HepG2 (cell line): ENCODE results near the gene TOX2. TPM values are rescaled to one million over a fixed set of nuclear protein-coding genes. Genes with fewer than 3 reads are reported as not detected.

Experiments used
- ATAC-seq: fragments of 200-7000 bp; cut with Tn5 transposase; 3 replicates; pipeline ENCODE4 v1.9.1; 2020; ENCODE audit warnings: mild to moderate bottlenecking, moderate library complexity
- BruUV-seq: library from RNA; stranded (reverse); fragments of 400-500 nt; replicated peaks from 2 replicates; lab custom pipeline; 2021; lab: Mats Ljungman, UMichigan
- CTCF ChIA-PET: fragments of 300-600 bp; formaldehyde crosslinking; extraction: SDS; loops from one replicate; lab custom pipeline; 2021; ENCODE audit warnings: low total read pairs, inconsistent platforms, low intra/inter-chr PET ratio; lab: Yijun Ruan, JAX
- POLR2A ChIA-PET: fragments of 350-600 bp; sonication (Branson Sonifier 250); formaldehyde crosslinking; loops from one replicate; lab custom pipeline; 2020; ENCODE audit warnings: antibody characterized with exemption, inconsistent platforms; lab: Yijun Ruan, JAX
- DNase-seq: peaks from one replicate; pipeline ENCODE4 v3.0.0-alpha.2; 2015; ENCODE audit warnings: low spot score
- FAIRE-seq: peaks from 3 replicates; lab custom pipeline; 2011; peaks lifted over from hg19 to GRCh38; lab: Jason Lieb, UNC
- H2AFZ ChIP-seq: one replicate; pipeline ENCODE4 v1.6.1; 2011; ENCODE audit warnings: low read length, inconsistent platforms
- H3K27ac ChIP-seq: fragments of 300-600 bp; 3 replicates; pipeline ENCODE4 v1.8.0; 2011; ENCODE audit warnings: mixed run types, mild to moderate bottlenecking, mixed read lengths, low read length, inconsistent platforms; ENCODE audit not compliant: insufficient read depth; ENCODE audit errors: extremely low read length
- H3K27me3 ChIP-seq, 2 experiments: fragments of 200-600 bp in 1 of 2; 2 replicates in 1 of 2; 3 replicates in 1 of 2; pipeline versions ENCODE4 v1.6.0 to v1.8.0; 2011; ENCODE audit warnings: low read length in 2 of 2, mild to moderate bottlenecking in 2 of 2, moderate library complexity in 2 of 2, inconsistent platforms in 1 of 2; ENCODE audit not compliant: insufficient read depth in 2 of 2, control insufficient read depth in 1 of 2
- H3K36me3 ChIP-seq, 2 experiments: fragments of 200-600 bp in 1 of 2; replicated peaks in 1 of 2; 2 replicates in 1 of 2; 3 replicates in 1 of 2; pipeline versions ENCODE4 v1.5.1 to v1.8.0; 2011; ENCODE audit warnings: low read length in 2 of 2, inconsistent platforms in 1 of 2; ENCODE audit not compliant: insufficient read depth in 2 of 2, control insufficient read depth in 1 of 2
- H3K4me1 ChIP-seq: 2 replicates; pipeline ENCODE4 v1.5.1; 2012; ENCODE audit warnings: low read length, inconsistent platforms; ENCODE audit not compliant: insufficient read depth
- H3K4me2 ChIP-seq: 2 replicates; pipeline ENCODE4 v1.6.0; 2011; ENCODE audit warnings: low read depth, low read length, inconsistent platforms
- H3K4me3 ChIP-seq, 3 experiments: fragments of 200-600 bp in 1 of 3; sonication (generic), shearing (Covaris generic) in 1 of 3; replicated peaks in 1 of 3; 2 replicates each; pipeline ENCODE4 v1.5.1; 2011 to 2016; ENCODE audit warnings: low read length in 3 of 3, inconsistent platforms in 2 of 3, low read depth in 2 of 3, mild to moderate bottlenecking in 2 of 3, control low read depth in 1 of 3, mixed read lengths in 1 of 3; ENCODE audit not compliant: insufficient read depth in 1 of 3
- H3K79me2 ChIP-seq: one replicate; pipeline ENCODE4 v1.6.1; 2011; ENCODE audit warnings: low read length, inconsistent platforms; ENCODE audit not compliant: insufficient read depth
- H3K9ac ChIP-seq: 2 replicates; pipeline ENCODE4 v1.6.0; 2011; ENCODE audit warnings: mild to moderate bottlenecking, low read depth, low read length, inconsistent platforms; ENCODE audit not compliant: insufficient read depth
- H3K9me3 ChIP-seq: 2 replicates; pipeline ENCODE4 v1.5.1; 2012; ENCODE audit warnings: mild to moderate bottlenecking, low read length
- H4K20me1 ChIP-seq: 2 replicates; pipeline ENCODE4 v1.6.0; 2011; ENCODE audit warnings: inconsistent platforms, mild to moderate bottlenecking, low read length, moderate library complexity; ENCODE audit not compliant: insufficient read depth
- ESRRA ChIP-seq: sonication (generic); formaldehyde crosslinking; IDR thresholded peaks from 2 replicates; pipeline ENCODE4 v1.5.1; 2020; ENCODE audit warnings: mild to moderate bottlenecking, low read depth, missing genetic modification reagents
- FOXM1 ChIP-seq: sonication (generic); formaldehyde crosslinking; IDR thresholded peaks from 2 replicates; pipeline ENCODE4 v1.5.0; 2020; ENCODE audit warnings: missing genetic modification reagents
- HDAC6 ChIP-seq: fragments of 200-600 bp; sonication (generic); IDR thresholded peaks from 2 replicates; pipeline ENCODE4 v1.7.0; 2017; ENCODE audit warnings: mild to moderate bottlenecking, antibody characterized with exemption, low read length, low read depth
- KDM4B ChIP-seq: sonication (generic); formaldehyde crosslinking; IDR thresholded peaks from 2 replicates; pipeline ENCODE4 v1.4.0; 2020; ENCODE audit warnings: missing genetic modification reagents
- KDM5B ChIP-seq: sonication (generic); formaldehyde crosslinking; IDR thresholded peaks from 2 replicates; pipeline ENCODE4 v1.4.0; 2020; ENCODE audit warnings: missing genetic modification reagents, mild to moderate bottlenecking, borderline replicate concordance
- MED8 ChIP-seq: sonication (generic); formaldehyde crosslinking; IDR thresholded peaks from 2 replicates; pipeline ENCODE4 v1.8.1; 2023; ENCODE audit warnings: mild to moderate bottlenecking, missing genetic modification reagents; ENCODE audit not compliant: insufficient replicate concordance
- MEIS2 ChIP-seq: sonication (generic); formaldehyde crosslinking; IDR thresholded peaks from 2 replicates; pipeline ENCODE4 v1.9.0; 2021; ENCODE audit warnings: mild to moderate bottlenecking, missing genetic modification reagents
- NFKBIZ ChIP-seq: IDR thresholded peaks from 2 replicates; pipeline ENCODE4 v1.6.1; 2018; ENCODE audit warnings: missing genetic modification reagents, missing compliant biosample characterization
- SKI ChIP-seq: fragments of 450-650 bp; IDR thresholded peaks from one replicate; pipeline ENCODE4 v1.6.1; 2018; ENCODE audit warnings: mild to moderate bottlenecking; ENCODE audit not compliant: partially characterized antibody
- SMAD9 ChIP-seq: sonication (generic); formaldehyde crosslinking; IDR thresholded peaks from 2 replicates; pipeline ENCODE4 v1.5.1; 2020; ENCODE audit warnings: mild to moderate bottlenecking, missing genetic modification reagents
- ZNF816 ChIP-seq: sonication (generic); formaldehyde crosslinking; IDR thresholded peaks from 2 replicates; pipeline ENCODE4 v1.8.0; 2022; ENCODE audit warnings: missing genetic modification reagents, mild to moderate bottlenecking, borderline replicate concordance
- WGBS: methylation state at CpG from one replicate; pipeline ENCODE4 v1.1.6; 2017; ENCODE audit warnings: low lambda C conversion rate; 5-methylcytosine and 5-hydroxymethylcytosine counted together
- in situ Hi-C: cut with HindIII; loops from 2 replicates; pipeline ENCODE4 v1.10.0; 2017; ENCODE audit warnings: low pct_unique_long_range_greater_than_20kb; ENCODE audit not compliant: extremely low pct_ligation_motif_present
- intact Hi-C: fragments of 100-400 bp; cut with micrococcal nuclease; formaldehyde crosslinking; loops from one replicate; pipeline ENCODE4 v1.10.0; 2022; ENCODE audit not compliant: unreplicated experiment
- polyA plus RNA-seq, 8 experiments: library from polyadenylated mRNA; depleted of rRNA in 3 of 8; stranded (reverse) in 7 of 8; unstranded in 1 of 8; fragments of >200 nt; fragmentation: Illumina TruSeq in 4 of 8; extraction: Trizol in 4 of 8; gene quantifications; 2 replicates each; pipeline versions ENCODE4 v1.2.1 to v1.2.3, GENCODE V29; 2011 to 2016; ENCODE audit warnings: low read depth in 4 of 8, missing spikeins in 1 of 8, mixed read lengths in 1 of 8; ENCODE audit not compliant: insufficient read depth in 1 of 8
- total RNA-seq, 5 experiments: library from RNA; depleted of rRNA; stranded (reverse); fragments of >200 nt; fragmentation: Illumina TruSeq; extraction: Trizol; gene quantifications; 2 replicates each; pipeline ENCODE4 v1.2.3, GENCODE V29; 2016; ENCODE audit warnings: low read depth in 1 of 5
- TF ChIP-seq, protein P1 (sequence below): sonication (generic); formaldehyde crosslinking; conservative IDR thresholded peaks from 2 replicates; pipeline ENCODE4 v1.8.0; 2022; ENCODE audit warnings: low read depth, missing genetic modification reagents
- TF ChIP-seq, protein P2 (sequence below): sonication (generic); formaldehyde crosslinking; IDR thresholded peaks from 2 replicates; pipeline ENCODE4 v1.8.0; 2022; ENCODE audit warnings: missing genetic modification reagents, mild to moderate bottlenecking, inconsistent platforms, borderline replicate concordance
- TF ChIP-seq, protein P3 (sequence below): sonication (generic); formaldehyde crosslinking; IDR thresholded peaks from 2 replicates; pipeline ENCODE4 v1.4.0; 2020; ENCODE audit warnings: low read depth, mild to moderate bottlenecking, missing genetic modification reagents
- TF ChIP-seq, protein P4 (sequence below): IDR thresholded peaks from 2 replicates; pipeline ENCODE4 v1.6.1; 2018; ENCODE audit warnings: missing genetic modification reagents
- TF ChIP-seq, protein P5 (sequence below): IDR thresholded peaks from 2 replicates; pipeline ENCODE4 v1.6.1; 2012; ENCODE audit warnings: inconsistent platforms

The TOX2 gene
- total and polyA plus RNA-seq, 2 of the 13 experiments (the other 11 are each of a cell fraction or from before 2014, with no cell fraction given) = not detected

DNA sequence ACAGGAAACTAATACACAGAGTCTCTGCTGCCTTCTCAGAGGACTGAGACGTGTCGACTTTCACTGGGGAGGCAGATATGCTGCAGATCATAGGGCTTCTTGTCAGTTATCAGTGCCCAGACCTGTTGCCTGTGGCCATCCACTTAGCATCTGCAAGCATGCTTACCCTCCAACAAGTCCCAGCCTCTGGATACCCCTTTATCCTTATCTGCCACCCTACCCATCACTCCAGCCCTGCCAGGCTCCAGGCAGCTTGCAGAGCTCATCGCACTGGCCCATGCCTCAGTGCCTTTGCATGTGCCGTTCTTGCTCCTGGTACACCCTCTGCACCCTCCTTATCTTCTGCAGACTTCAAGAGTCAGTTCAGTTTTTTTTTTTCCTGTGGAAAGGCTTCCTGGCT lies 119.2 kb downstream of the TOX2 start:
- FAIRE-seq = no peak
- CTCF ChIA-PET = no interaction called here
- H3K27ac ChIP-seq = no peak overlapping the region

DNA sequence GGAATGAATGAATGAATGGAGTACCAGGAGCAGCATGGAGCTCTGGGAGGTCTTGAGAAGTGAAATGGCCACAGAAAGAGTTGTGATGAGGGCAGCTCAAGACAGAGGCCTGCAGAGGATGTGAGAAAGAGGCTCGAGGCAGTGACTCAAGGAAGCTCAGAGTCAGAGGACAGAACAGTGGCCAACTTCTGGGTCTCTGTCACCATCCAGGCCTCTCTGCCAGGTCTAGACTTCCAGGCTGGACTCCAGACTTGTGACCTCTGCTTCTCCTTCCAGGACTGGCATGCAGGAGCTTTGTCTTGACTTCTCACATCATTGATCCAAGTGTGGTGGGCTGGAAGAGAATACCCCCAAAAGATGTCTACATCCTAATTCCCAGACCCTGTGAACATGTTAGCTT lies 119.8 kb downstream of the TOX2 start:
- Histone ChIP-seq H3K79me2 (no peaks in the 10 kb centered on the region), H4K20me1 (no peaks in the 10 kb centered on the region; the same call in 1 of the 2 replicates), H3K36me3 (no peaks in the 10 kb centered on the region), H3K4me3 (no peak overlapping the region), H3K9ac (no peak overlapping the region), H3K9me3 (no peaks in the 10 kb centered on the region), H2AFZ (no peak overlapping the region), H3K4me2 (no peak overlapping the region), H3K27me3 (peaks cover 8 to 72% of the 10 kb centered on the region in 2 experiments; a peak in 4 of 5 replicates), H3K4me1 (no peaks in the 10 kb centered on the region), H3K27ac (no peak overlapping the region)
- ChIA-PET CTCF (no interaction called here), POLR2A (no interaction called here)
- DNase-seq (no peak), FAIRE-seq (no peak), ATAC-seq (no peak)
- intact Hi-C loops = no loop called here
- in situ Hi-C loops = no loop called here
- WGBS = 7% methylated on average over 1 of the region's 1 CpG
- BruUV-seq = no TSS peak
- no peak for TF ChIP-seq MED8 (CRISPR knock-in tag)
- TF ChIP-seq ESRRA = no peak
- TF ChIP-seq HDAC6 = no peak
- TF ChIP-seq, protein P1, sequence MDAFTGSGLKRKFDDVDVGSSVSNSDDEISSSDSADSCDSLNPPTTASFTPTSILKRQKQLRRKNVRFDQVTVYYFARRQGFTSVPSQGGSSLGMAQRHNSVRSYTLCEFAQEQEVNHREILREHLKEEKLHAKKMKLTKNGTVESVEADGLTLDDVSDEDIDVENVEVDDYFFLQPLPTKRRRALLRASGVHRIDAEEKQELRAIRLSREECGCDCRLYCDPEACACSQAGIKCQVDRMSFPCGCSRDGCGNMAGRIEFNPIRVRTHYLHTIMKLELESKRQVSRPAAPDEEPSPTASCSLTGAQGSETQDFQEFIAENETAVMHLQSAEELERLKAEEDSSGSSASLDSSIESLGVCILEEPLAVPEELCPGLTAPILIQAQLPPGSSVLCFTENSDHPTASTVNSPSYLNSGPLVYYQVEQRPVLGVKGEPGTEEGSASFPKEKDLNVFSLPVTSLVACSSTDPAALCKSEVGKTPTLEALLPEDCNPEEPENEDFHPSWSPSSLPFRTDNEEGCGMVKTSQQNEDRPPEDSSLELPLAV = no peak
- TF ChIP-seq, protein P2, sequence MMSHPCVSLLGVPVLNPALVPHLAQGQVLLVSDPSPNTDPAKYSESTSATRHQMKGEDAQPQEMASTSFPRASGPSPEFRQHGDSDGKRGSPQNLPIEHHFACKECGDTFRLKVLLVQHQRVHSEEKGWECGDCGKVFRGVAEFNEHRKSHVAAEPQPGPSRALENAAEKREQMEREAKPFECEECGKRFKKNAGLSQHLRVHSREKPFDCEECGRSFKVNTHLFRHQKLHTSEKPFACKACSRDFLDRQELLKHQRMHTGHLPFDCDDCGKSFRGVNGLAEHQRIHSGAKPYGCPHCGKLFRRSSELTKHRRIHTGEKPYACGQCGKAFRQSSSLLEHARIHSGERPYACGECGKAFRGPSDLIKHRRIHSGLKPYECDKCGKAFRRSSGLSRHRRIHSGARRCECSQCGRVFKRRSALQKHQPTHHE (CRISPR knock-in tag) = no peak
- no peak for TF ChIP-seq MEIS2 (CRISPR knock-in tag)
- TF ChIP-seq SMAD9 (CRISPR knock-in tag) = no peak
- TF ChIP-seq FOXM1 (CRISPR knock-in tag) = no peak
- TF ChIP-seq ZNF816 (CRISPR knock-in tag) = no peak

More for the DNA sequence above, 119.2 kb downstream of the TOX2 start:
- Histone ChIP-seq H3K9ac (no peak overlapping the region), H3K27me3 (peaks cover 6 to 72% of the 10 kb centered on the region in 2 experiments; a peak in 4 of 5 replicates), H3K9me3 (no peaks in the 10 kb centered on the region), H2AFZ (no peak overlapping the region), H3K4me1 (no peaks in the 10 kb centered on the region), H3K79me2 (no peaks in the 10 kb centered on the region), H4K20me1 (no peaks in the 10 kb centered on the region), H3K4me3 (no peak overlapping the region), H3K4me2 (no peak overlapping the region), H3K36me3 (no peaks in the 10 kb centered on the region)
- ATAC-seq (no peak), DNase-seq (no peak)
- BruUV-seq = no TSS peak
- WGBS = 5% methylated on average over 4 of the region's 4 CpGs
- intact Hi-C loops = no loop called here
- in situ Hi-C loops = no loop called here
- TF ChIP-seq, protein P3, sequence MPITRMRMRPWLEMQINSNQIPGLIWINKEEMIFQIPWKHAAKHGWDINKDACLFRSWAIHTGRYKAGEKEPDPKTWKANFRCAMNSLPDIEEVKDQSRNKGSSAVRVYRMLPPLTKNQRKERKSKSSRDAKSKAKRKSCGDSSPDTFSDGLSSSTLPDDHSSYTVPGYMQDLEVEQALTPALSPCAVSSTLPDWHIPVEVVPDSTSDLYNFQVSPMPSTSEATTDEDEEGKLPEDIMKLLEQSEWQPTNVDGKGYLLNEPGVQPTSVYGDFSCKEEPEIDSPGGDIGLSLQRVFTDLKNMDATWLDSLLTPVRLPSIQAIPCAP = no peak
- TF ChIP-seq KDM4B (CRISPR knock-in tag) (no peak), NFKBIZ (CRISPR knock-in tag) (no peak), SKI (no peak), KDM5B (CRISPR knock-in tag) (no peak)
- TF ChIP-seq, protein P4, sequence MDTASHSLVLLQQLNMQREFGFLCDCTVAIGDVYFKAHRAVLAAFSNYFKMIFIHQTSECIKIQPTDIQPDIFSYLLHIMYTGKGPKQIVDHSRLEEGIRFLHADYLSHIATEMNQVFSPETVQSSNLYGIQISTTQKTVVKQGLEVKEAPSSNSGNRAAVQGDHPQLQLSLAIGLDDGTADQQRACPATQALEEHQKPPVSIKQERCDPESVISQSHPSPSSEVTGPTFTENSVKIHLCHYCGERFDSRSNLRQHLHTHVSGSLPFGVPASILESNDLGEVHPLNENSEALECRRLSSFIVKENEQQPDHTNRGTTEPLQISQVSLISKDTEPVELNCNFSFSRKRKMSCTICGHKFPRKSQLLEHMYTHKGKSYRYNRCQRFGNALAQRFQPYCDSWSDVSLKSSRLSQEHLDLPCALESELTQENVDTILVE (CRISPR knock-in tag) = no peak
- TF ChIP-seq, protein P5, sequence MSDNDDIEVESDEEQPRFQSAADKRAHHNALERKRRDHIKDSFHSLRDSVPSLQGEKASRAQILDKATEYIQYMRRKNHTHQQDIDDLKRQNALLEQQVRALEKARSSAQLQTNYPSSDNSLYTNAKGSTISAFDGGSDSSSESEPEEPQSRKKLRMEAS = no peak
- POLR2A ChIA-PET = no interaction called here
